KG1 (cell line): Measurements from ENCODE around the gene ZNF460.
A peak's percentile ranks its signal among the peaks of the same experiment; 100 is the strongest.
"Not testable (repeated sequence)": the region's sequence is repeated elsewhere in the genome, so short reads cannot be mapped to it uniquely, and the experiment has no call there.

Experiments
- DNase-seq: peaks from one replicate; lab custom pipeline; 2025; lab: John Stamatoyannopoulos, UW

ZNF460 gene

GRCh38 chr19:57280165-57280961 is at the start of gene ZNF460:
ZNF460 (plus strand) TSS chr19:57280485; CDS start chr19:57280807, 322 bp downstream.
- DNase-seq, result peak; percentile 95

GRCh38 chr19:57231686-57232085 is 48.6 kb upstream of the ZNF460 start:
- no peak for DNase-seq

- DNase-seq, result peak; percentile 52
Measured at GRCh38 chr19:57233207-57233606, 47.1 kb upstream of the ZNF460 start.

- no peak for DNase-seq
Measured at GRCh38 chr19:57239982-57240310, 40.3 kb upstream of the ZNF460 start.

- peak; percentile 95 for DNase-seq
Measured at GRCh38 chr19:57240311-57241090, 39.8 kb upstream of the ZNF460 start, which contains the start of gene ZNF805. ZNF805 (plus strand) TSS chr19:57240632; CDS start chr19:57240892, 260 bp downstream.

- DNase-seq, result no peak
Measured at GRCh38 chr19:57241176-57241575, 39.1 kb upstream of the ZNF460 start.

- DNase-seq, result no peak
Measured at GRCh38 chr19:57242821-57243220, 37.5 kb upstream of the ZNF460 start.

GRCh38 chr19:57244513-57244912 is 35.8 kb upstream of the ZNF460 start:
- no peak for DNase-seq

GRCh38 chr19:57245066-57245465 is 35.2 kb upstream of the ZNF460 start:
- no peak for DNase-seq

GRCh38 chr19:57245959-57246358 is 34.3 kb upstream of the ZNF460 start:
- no peak for DNase-seq

GRCh38 chr19:57248646-57249045 is 31.6 kb upstream of the ZNF460 start:
- DNase-seq, result no peak

- no peak for DNase-seq
Measured at GRCh38 chr19:57249329-57249728, 31.0 kb upstream of the ZNF460 start.

- not testable (repeated sequence) for DNase-seq
Measured at GRCh38 chr19:57253767-57254166, 26.5 kb upstream of the ZNF460 start.

- DNase-seq, result no peak
Measured at GRCh38 chr19:57262044-57262443, 18.2 kb upstream of the ZNF460 start.

- DNase-seq, result no peak
Measured at GRCh38 chr19:57263244-57263741, 17.0 kb upstream of the ZNF460 start.

GRCh38 chr19:57267291-57267690 is 13.0 kb upstream of the ZNF460 start:
- no peak for DNase-seq

GRCh38 chr19:57269515-57270250 is 10.6 kb upstream of the ZNF460 start:
- DNase-seq, result no peak

- DNase-seq, result no peak
Measured at GRCh38 chr19:57271280-57271679, 9.0 kb upstream of the ZNF460 start.

GRCh38 chr19:57273014-57273413 is 7.3 kb upstream of the ZNF460 start:
- no peak for DNase-seq

GRCh38 chr19:57276430-57276829 is 3.9 kb upstream of the ZNF460 start:
- DNase-seq, result no peak

GRCh38 chr19:57278481-57278880 is 1.8 kb upstream of the ZNF460 start:
- DNase-seq, result not testable (repeated sequence)

GRCh38 chr19:57279418-57280164 is 694 bp upstream of the ZNF460 start:
- DNase-seq, result peak; percentile 84
